Retinal pigment epithelial cell (primary cell): ENCODE measurements around the gene MRPL18.
"Not testable (repeated sequence)": the region's sequence is repeated elsewhere in the genome, so short reads cannot be mapped to it uniquely, and the experiment has no call there.

Experiments used
- DNase-seq: peaks from one replicate; pipeline ENCODE4 v3.0.0-alpha.2; 2010; ENCODE audit warnings: low read depth
- H3K4me3 ChIP-seq: 2 replicates; pipeline ENCODE4 v1.5.1; 2011; ENCODE audit warnings: mild to moderate bottlenecking, low read length, control low read depth, moderate library complexity
- TF ChIP-seq, protein P1 (sequence below): conservative IDR thresholded peaks from 2 replicates; pipeline ENCODE4 v1.5.1; 2011; ENCODE audit warnings: low read depth, low read length, control low read depth, inconsistent platforms

MRPL18 gene

DNA sequence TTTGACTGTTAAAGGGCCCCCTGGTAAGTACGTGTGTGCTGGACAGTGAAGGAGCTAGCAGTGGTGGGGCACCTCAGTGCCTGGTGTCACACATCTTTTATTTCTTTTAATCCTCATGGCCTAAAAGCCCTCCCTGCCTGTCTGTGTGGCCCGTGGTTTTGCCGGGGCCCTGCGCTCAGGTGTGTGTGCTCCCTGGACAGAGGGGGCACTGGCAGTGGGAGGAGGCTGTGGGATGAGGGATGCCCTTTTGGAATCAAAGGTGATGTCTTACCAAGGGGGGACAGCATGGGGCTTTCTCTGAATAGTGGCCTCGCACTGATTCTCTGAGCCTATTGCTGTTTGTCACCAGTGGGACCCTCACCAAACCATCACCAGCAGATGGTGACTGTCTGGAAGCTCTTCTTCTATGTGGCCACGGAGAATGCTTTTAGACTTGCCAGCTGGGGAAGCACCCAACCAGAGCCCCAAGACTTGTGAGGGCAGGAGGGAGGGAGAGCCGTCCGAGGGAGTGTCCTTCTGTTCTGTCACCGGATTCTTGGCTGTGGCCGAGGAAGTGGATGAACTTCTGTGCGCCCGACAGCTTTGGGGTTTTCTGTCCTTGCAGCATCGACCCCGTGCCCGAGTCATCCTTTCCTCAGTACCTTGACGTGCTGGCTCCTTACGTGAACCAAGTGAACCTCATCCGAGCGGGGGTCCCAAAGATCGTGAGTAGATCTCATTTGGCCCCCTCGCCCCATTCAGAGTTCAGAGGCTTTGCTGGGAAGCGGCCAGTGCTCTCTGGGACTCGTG, 27.9 kb downstream of the MRPL18 start:
- no peak overlapping the region for H3K4me3 ChIP-seq
- TF ChIP-seq, protein P1, sequence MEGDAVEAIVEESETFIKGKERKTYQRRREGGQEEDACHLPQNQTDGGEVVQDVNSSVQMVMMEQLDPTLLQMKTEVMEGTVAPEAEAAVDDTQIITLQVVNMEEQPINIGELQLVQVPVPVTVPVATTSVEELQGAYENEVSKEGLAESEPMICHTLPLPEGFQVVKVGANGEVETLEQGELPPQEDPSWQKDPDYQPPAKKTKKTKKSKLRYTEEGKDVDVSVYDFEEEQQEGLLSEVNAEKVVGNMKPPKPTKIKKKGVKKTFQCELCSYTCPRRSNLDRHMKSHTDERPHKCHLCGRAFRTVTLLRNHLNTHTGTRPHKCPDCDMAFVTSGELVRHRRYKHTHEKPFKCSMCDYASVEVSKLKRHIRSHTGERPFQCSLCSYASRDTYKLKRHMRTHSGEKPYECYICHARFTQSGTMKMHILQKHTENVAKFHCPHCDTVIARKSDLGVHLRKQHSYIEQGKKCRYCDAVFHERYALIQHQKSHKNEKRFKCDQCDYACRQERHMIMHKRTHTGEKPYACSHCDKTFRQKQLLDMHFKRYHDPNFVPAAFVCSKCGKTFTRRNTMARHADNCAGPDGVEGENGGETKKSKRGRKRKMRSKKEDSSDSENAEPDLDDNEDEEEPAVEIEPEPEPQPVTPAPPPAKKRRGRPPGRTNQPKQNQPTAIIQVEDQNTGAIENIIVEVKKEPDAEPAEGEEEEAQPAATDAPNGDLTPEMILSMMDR = no peak
- no peak for DNase-seq

- DNase-seq = no peak
- TF ChIP-seq, protein P1 = no peak
- no peak overlapping the region for H3K4me3 ChIP-seq
These were observed 28.8 kb downstream of the MRPL18 start for GRCh38 chr6:159819098-159819497.

- TF ChIP-seq, protein P1 = no peak
- no peak overlapping the region for H3K4me3 ChIP-seq
- no peak for DNase-seq
These were observed 29.8 kb downstream of the MRPL18 start for GRCh38 chr6:159819932-159820640.

DNA sequence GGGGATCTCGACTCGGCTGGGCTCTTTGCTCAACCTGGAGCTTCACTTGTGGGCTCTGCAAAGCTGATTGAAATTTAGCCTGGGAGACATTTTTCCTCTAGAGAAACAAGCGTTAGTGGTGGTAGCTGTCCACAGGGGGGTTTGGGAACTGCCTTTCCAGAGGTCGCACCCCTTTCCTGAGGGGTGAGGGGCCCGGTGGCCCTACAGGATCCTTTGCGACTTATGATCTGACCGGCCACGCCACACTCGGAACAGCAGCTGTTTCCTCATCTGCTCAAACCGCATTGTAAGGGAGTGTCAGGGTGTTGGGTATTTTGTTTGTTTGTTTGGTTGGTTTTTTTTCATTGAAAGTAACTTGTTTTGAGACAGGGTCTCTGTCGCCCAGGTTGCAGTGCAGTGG, 30.9 kb downstream of the MRPL18 start:
- no peak overlapping the region for H3K4me3 ChIP-seq
- DNase-seq = no peak
- TF ChIP-seq, protein P1 = no peak

GRCh38 chr6:159821726-159822125, 31.5 kb downstream of the MRPL18 start:
- DNase-seq = no peak
- TF ChIP-seq, protein P1 = no peak
- H3K4me3 ChIP-seq = no peak overlapping the region

DNA sequence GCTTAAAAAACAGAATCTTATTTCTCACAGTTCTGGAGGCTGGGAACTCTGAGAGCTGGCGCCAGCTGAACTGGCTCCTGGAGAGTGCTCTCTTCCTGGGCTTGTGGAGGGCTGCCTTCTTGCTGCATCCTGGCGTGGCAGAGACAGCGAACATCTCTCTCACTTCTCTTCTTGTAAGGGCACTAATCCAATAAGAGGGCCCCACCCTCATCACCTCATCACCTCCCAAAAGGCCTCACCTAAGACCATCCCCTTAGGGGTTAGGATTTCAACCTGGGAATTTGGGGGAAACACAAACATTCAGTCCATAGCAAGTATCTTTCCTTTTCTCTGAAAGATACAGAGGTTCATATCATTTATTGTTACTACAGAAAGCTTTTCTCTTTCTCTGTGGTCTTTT, 33.7 kb downstream of the MRPL18 start:
- DNase-seq = no peak
- TF ChIP-seq, protein P1 = no peak
- H3K4me3 ChIP-seq = no peak overlapping the region

- not testable (repeated sequence) for H3K4me3 ChIP-seq, DNase-seq
These were observed 34.4 kb downstream of the MRPL18 start for GRCh38 chr6:159824690-159825089.
